HG02973 (cell line): ENCODE measurements around the gene PNPT1.
"Not testable (repeated sequence)": the region's sequence is repeated elsewhere in the genome, so short reads cannot be mapped to it uniquely, and the experiment has no call there.

ENCODE experiments used
- ATAC-seq: cut with Tn5 transposase; IDR thresholded peaks from one replicate; pipeline ENCODE4 v1.9.1; 2021; ENCODE audit warnings: moderate library complexity; ENCODE audit not compliant: unreplicated experiment

PNPT1 gene

GRCh38 chr2:55601849-55602248 is 91.8 kb downstream of the PNPT1 start:
- ATAC-seq: no peak

- no peak for ATAC-seq
Observed at GRCh38 chr2:55598056-55598795, 95.4 kb downstream of the PNPT1 start.

- ATAC-seq: not testable (repeated sequence)
Observed at GRCh38 chr2:55596795-55597194, 96.8 kb downstream of the PNPT1 start.

- no peak for ATAC-seq
Observed at GRCh38 chr2:55595536-55595935, 98.1 kb downstream of the PNPT1 start.

- ATAC-seq: no peak
Observed at GRCh38 chr2:55592130-55592529, 101.5 kb downstream of the PNPT1 start.

GRCh38 chr2:55590810-55591440 is 102.7 kb downstream of the PNPT1 start:
- peak; percentile 75 for ATAC-seq

- ATAC-seq: no peak
Observed at GRCh38 chr2:55585451-55586080, 108.1 kb downstream of the PNPT1 start.
